ENCODE data around the gene ZNF385C. TPM values are rescaled to one million over a fixed set of nuclear protein-coding genes. Genes with fewer than 3 reads are reported as not detected.
A peak's percentile ranks its signal among the peaks of the same experiment; 100 is the strongest.

ZNF385C gene
- total RNA-seq, 2 experiments from 2014 or later: 0.67 to 0.85 TPM

DNA sequence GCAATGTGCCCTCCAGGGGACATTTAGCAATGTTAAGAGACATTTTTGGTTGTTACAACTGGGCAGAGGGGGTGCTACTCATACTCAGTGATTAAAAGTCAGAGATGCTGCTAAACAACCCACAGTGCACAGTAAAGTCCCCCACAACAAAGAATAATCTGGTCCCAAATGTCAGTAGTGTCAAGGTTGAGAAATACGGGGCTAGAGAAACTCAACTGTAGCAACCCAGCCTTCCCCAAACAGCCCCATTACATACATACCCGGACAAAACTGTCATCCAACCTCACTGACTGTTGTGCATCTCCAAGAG, 101.5 kb downstream of the ZNF385C start:
- Histone ChIP-seq H3K4me2 (ENCODE audit: low read length) (peak overlapping the region; percentile 68), H3K27ac (ENCODE audit: low read depth, low read length, poor library complexity, severe bottlenecking) (peak overlapping the region; percentile 80), H3K9me2 (ENCODE audit: insufficient read depth, low read length) (no peaks in the 10 kb centered on the region), H3K9me3 (ENCODE audit: low read length) (no peaks in the 10 kb centered on the region), H3K36me3 (ENCODE audit: insufficient read depth, low read length) (peaks cover 94% of the 10 kb centered on the region), H3K4me1 (ENCODE audit: insufficient read depth, low read length, poor library complexity, severe bottlenecking) (peaks cover 39% of the 10 kb centered on the region), H3K4me3 (ENCODE audit: low read depth, low read length, poor library complexity, severe bottlenecking) (no peak overlapping the region), H2AFZ (ENCODE audit: low read length) (no peak overlapping the region), H4K20me1 (ENCODE audit: insufficient read depth, low read length) (peaks cover 12% of the 10 kb centered on the region), H3K79me2 (ENCODE audit: insufficient read depth, low read depth, low read length) (peaks cover 31% of the 10 kb centered on the region; the same call in 1 of the 2 replicates)
- ChIA-PET POLR2A (interaction anchor here (1.1 to 2.9 kb wide), 2 partner anchors 17 to 21 kb away, joined by 3 to 12 read pairs; partner anchors contain the start of gene DNAJC7), CTCF (ENCODE audit: unreplicated experiment) (interaction anchor here (0.9 kb wide), 1 partner anchor 20 kb away, joined by 3 read pairs; the partner anchor contains the start of gene DNAJC7)
- no TSS peak for BruUV-seq (replicated peaks)
- TF ChIP-seq, protein P1, sequence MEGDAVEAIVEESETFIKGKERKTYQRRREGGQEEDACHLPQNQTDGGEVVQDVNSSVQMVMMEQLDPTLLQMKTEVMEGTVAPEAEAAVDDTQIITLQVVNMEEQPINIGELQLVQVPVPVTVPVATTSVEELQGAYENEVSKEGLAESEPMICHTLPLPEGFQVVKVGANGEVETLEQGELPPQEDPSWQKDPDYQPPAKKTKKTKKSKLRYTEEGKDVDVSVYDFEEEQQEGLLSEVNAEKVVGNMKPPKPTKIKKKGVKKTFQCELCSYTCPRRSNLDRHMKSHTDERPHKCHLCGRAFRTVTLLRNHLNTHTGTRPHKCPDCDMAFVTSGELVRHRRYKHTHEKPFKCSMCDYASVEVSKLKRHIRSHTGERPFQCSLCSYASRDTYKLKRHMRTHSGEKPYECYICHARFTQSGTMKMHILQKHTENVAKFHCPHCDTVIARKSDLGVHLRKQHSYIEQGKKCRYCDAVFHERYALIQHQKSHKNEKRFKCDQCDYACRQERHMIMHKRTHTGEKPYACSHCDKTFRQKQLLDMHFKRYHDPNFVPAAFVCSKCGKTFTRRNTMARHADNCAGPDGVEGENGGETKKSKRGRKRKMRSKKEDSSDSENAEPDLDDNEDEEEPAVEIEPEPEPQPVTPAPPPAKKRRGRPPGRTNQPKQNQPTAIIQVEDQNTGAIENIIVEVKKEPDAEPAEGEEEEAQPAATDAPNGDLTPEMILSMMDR (conservative IDR thresholded peaks at IDR 0.05; ENCODE audit: low read length): no peak
- TF ChIP-seq EZH2phosphoT487 (IDR thresholded peaks at IDR 0.05; ENCODE audit: borderline replicate concordance, low read depth, low read length): no peak
- intact Hi-C loops (cut with micrococcal nuclease; ENCODE audit: unreplicated experiment): no loop called here
- no peak for DNase-seq (ENCODE audit: low spot score)

DNA sequence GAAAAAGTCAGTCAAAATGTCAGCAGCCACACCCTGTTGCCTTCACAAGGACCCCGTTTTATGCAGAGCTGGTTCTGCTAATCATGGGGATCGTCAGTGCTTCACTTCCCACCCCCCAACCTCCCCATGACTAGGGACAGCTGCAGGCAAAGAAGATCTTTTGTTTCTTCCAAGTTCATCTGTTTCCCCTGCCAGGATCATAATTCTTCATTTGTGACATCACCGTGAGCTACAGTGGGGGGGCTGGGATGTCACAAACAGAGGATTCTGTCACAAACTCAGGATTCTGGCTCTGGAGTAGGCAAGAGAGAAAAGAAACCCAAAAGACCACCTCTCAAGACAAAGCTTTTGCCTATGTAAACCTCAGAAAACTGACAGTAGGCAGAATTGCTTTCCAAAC, 105.7 kb downstream of the ZNF385C start:
- H3K9me3 ChIP-seq (ENCODE audit: low read length): no peaks in the 10 kb centered on the region
- peaks cover 34% of the 10 kb centered on the region for H3K4me1 ChIP-seq (ENCODE audit: insufficient read depth, low read length, poor library complexity, severe bottlenecking)
- H3K27ac ChIP-seq (ENCODE audit: low read depth, low read length, poor library complexity, severe bottlenecking): no peak overlapping the region
- H3K4me2 ChIP-seq (ENCODE audit: low read length): no peak overlapping the region
- H3K36me3 ChIP-seq (ENCODE audit: insufficient read depth, low read length): peaks cover 96% of the 10 kb centered on the region
- no peaks in the 10 kb centered on the region for H3K9me2 ChIP-seq (ENCODE audit: insufficient read depth, low read length)
- intact Hi-C loops (cut with micrococcal nuclease; ENCODE audit: unreplicated experiment): no loop called here
- TF ChIP-seq, protein P1 (conservative IDR thresholded peaks at IDR 0.05; ENCODE audit: low read length): no peak
- TF ChIP-seq EZH2phosphoT487 (IDR thresholded peaks at IDR 0.05; ENCODE audit: borderline replicate concordance, low read depth, low read length): no peak
- DNase-seq (ENCODE audit: low spot score): no peak
- H2AFZ ChIP-seq (ENCODE audit: low read length): no peak overlapping the region
- ChIA-PET CTCF (ENCODE audit: unreplicated experiment) (no interaction called here), POLR2A (no interaction called here)
- H4K20me1 ChIP-seq (ENCODE audit: insufficient read depth, low read length): peaks cover 12% of the 10 kb centered on the region
- peaks cover 17% of the 10 kb centered on the region; the same call in 1 of the 2 replicates for H3K79me2 ChIP-seq (ENCODE audit: insufficient read depth, low read depth, low read length)
- H3K4me3 ChIP-seq (ENCODE audit: low read depth, low read length, poor library complexity, severe bottlenecking): no peak overlapping the region
- BruUV-seq (replicated peaks): no TSS peak

DNA sequence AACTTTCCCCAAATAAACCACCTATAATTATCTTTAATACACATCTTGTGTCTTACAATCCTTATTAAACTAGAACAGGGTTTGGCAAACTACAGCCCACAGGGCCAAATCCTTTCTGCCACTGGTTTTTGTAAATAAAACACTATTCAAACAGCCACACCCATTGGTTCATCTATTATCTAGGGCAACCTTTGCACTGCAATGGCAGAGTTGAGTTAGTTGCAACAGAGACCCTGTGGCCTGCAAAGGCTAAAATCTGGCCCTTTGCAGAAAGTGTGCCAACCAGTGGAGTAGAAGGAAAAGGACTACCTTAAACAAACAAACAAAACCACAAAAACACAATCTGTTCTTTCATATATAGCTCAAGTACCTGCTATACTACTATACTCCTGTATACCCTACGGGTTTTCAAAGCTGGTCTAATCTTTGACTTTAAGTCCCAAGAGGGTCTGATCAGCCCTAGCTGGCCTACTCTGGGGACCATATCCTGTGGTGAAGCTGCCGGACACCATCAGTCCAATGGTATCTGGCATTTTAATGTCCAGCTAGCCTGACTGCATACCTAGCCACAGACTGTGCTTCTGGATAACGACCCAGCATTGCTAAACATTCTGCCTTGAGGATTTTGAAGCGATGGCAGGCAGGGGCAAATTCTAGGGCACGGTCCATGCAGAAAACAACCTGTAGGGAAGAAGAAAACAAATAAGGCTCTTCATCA, 108.4 kb downstream of the ZNF385C start:
- POLR2A ChIA-PET: interaction anchor here (0.5 kb wide), 1 partner anchor 17 kb away, joined by 3 read pairs; no protein-coding TSS in a partner anchor
- H3K79me2 ChIP-seq (ENCODE audit: insufficient read depth, low read depth, low read length): peaks cover 7% of the 10 kb centered on the region; the same call in 1 of the 2 replicates
- CTCF ChIA-PET (ENCODE audit: unreplicated experiment): interaction anchor here (0.5 kb wide), 1 partner anchor 118 kb away, joined by 4 read pairs; no protein-coding TSS in a partner anchor
- peaks cover 8% of the 10 kb centered on the region for H3K4me1 ChIP-seq (ENCODE audit: insufficient read depth, low read length, poor library complexity, severe bottlenecking)
- H3K4me2 ChIP-seq (ENCODE audit: low read length): no peak overlapping the region
- H3K9me2 ChIP-seq (ENCODE audit: insufficient read depth, low read length): no peaks in the 10 kb centered on the region
- H3K36me3 ChIP-seq (ENCODE audit: insufficient read depth, low read length): peaks cover 97% of the 10 kb centered on the region
- no peak for DNase-seq (ENCODE audit: low spot score)
- no peak overlapping the region for H3K4me3 ChIP-seq (ENCODE audit: low read depth, low read length, poor library complexity, severe bottlenecking)
- TF ChIP-seq EZH2phosphoT487 (IDR thresholded peaks at IDR 0.05; ENCODE audit: borderline replicate concordance, low read depth, low read length): no peak
- TF ChIP-seq, protein P1 (conservative IDR thresholded peaks at IDR 0.05; ENCODE audit: low read length): no peak
- intact Hi-C loops (cut with micrococcal nuclease; ENCODE audit: unreplicated experiment): no loop called here
- H4K20me1 ChIP-seq (ENCODE audit: insufficient read depth, low read length): peaks cover 2% of the 10 kb centered on the region; the same call in 1 of the 2 replicates
- BruUV-seq (replicated peaks): no TSS peak
- H3K27ac ChIP-seq (ENCODE audit: low read depth, low read length, poor library complexity, severe bottlenecking): no peak overlapping the region
- no peak overlapping the region for H2AFZ ChIP-seq (ENCODE audit: low read length)
- no peaks in the 10 kb centered on the region for H3K9me3 ChIP-seq (ENCODE audit: low read length)

Measured in OCI-LY7 (cell line).